Measurements from ENCODE around the gene WDR46. TPM values are rescaled to one million over a fixed set of nuclear protein-coding genes. Genes with fewer than 3 reads are reported as not detected.

Gene WDR46
- total RNA-seq, 2 experiments from 2014 or later: 42.5 to 42.9 TPM

Small RNA genes lying within 50 kb of the gene (microRNA-seq; reads per million reads assigned to microRNA genes)
- gene MIR6834 (ENCODE audit: borderline microRNAs expressed, borderline replicate concordance): not detected
- gene MIR6873 (ENCODE audit: borderline microRNAs expressed, borderline replicate concordance): not detected

Other genes with a start within 250 kb of the WDR46 start
- gene HLA-DPA1, start 215.6 kb downstream of the WDR46 start, total RNA-seq: 10 to 100 TPM; 12.1 to 15.3 TPM
- gene HLA-DPB1, start 213.2 kb downstream of the WDR46 start, total RNA-seq: 1 to 10 TPM; 2.8 to 4.0 TPM
- gene COL11A2, start 96.8 kb downstream of the WDR46 start, total RNA-seq: 1 to 10 TPM in 1 of 2 experiments, under 1 TPM in 1; 0.88 to 1.4 TPM
- gene RXRB, start 88.6 kb downstream of the WDR46 start, total RNA-seq: 10 to 100 TPM; 50.4 to 50.6 TPM
- gene SLC39A7, start 88.4 kb downstream of the WDR46 start, total RNA-seq: 10 to 100 TPM; 35.9 to 39.5 TPM
- gene HSD17B8, start 84.6 kb downstream of the WDR46 start, total RNA-seq: 10 to 100 TPM; 31.3 to 33.5 TPM
- gene RING1, start 80.7 kb downstream of the WDR46 start, total RNA-seq: 10 to 100 TPM; 17.1 to 18.2 TPM
- 10 to 100 TPM; 30.3 to 31.0 TPM for gene VPS52, start 17.4 kb downstream of the WDR46 start, total RNA-seq
- 1,000 to 10,000 TPM; 5,497 to 5,551 TPM for gene RPS18, start 17.2 kb downstream of the WDR46 start, total RNA-seq
- 1 to 10 TPM; 4.4 TPM for gene B3GALT4, start 12.1 kb downstream of the WDR46 start, total RNA-seq
- 10 to 100 TPM; 67.9 to 81.3 TPM for gene PFDN6, start 362 bp upstream of the WDR46 start, total RNA-seq
- gene RGL2, start 9.7 kb upstream of the WDR46 start, total RNA-seq: 10 to 100 TPM; 23.8 to 27.8 TPM
- 100 to 1,000 TPM; 184 TPM for gene TAPBP, start 24.8 kb upstream of the WDR46 start, total RNA-seq
- gene ZBTB22, start 28.5 kb upstream of the WDR46 start, total RNA-seq: 1 to 10 TPM; 8.8 to 9.0 TPM
- 10 to 100 TPM; 48.1 to 55.1 TPM for gene DAXX, start 33.7 kb upstream of the WDR46 start, total RNA-seq
- gene KIFC1, start 102.6 kb upstream of the WDR46 start, total RNA-seq: 100 to 1,000 TPM; 107 TPM
- 10 to 100 TPM; 31.0 to 32.3 TPM for gene PHF1, start 121.8 kb upstream of the WDR46 start, total RNA-seq
- 100 to 1,000 TPM; 163 to 181 TPM for gene CUTA, start 128.9 kb upstream of the WDR46 start, total RNA-seq
- 10 to 100 TPM; 35.1 to 42.2 TPM for gene SYNGAP1, start 130.8 kb upstream of the WDR46 start, total RNA-seq
- 1 to 10 TPM; 5.0 to 6.5 TPM for gene ZBTB9, start 165.3 kb upstream of the WDR46 start, total RNA-seq

All from activated naive CD4-positive, alpha-beta T cell treated with anti-CD3 and anti-CD28 coated beads for 36 hours (primary cell).